GM19463 (cell line): ENCODE data around the gene GYPB.
"Not testable (repeated sequence)": the region's sequence is repeated elsewhere in the genome, so short reads cannot be mapped to it uniquely, and the experiment has no call there.

ENCODE experiments used
- ATAC-seq: cut with Tn5 transposase; IDR thresholded peaks from one replicate; pipeline ENCODE4 v1.9.1; 2021; ENCODE audit warnings: mild to moderate bottlenecking, moderate library complexity; ENCODE audit not compliant: unreplicated experiment

GYPB gene

GRCh38 chr4:144016057-144016605, 3.0 kb downstream of the GYPB start:
- not testable (repeated sequence) for ATAC-seq

GRCh38 chr4:144014808-144015207, 4.4 kb downstream of the GYPB start:
- no peak for ATAC-seq

GRCh38 chr4:144008602-144009001, 10.6 kb downstream of the GYPB start:
- not testable (repeated sequence) for ATAC-seq

- ATAC-seq, result not testable (repeated sequence)
These were observed 11.2 kb downstream of the GYPB start for GRCh38 chr4:144007960-144008359.

GRCh38 chr4:144006200-144006803, 12.9 kb downstream of the GYPB start:
- ATAC-seq, result not testable (repeated sequence)

GRCh38 chr4:144005558-144005953, 13.6 kb downstream of the GYPB start:
- not testable (repeated sequence) for ATAC-seq

GRCh38 chr4:144004868-144005557, 14.2 kb downstream of the GYPB start:
- not testable (repeated sequence) for ATAC-seq

- not testable (repeated sequence) for ATAC-seq
These were observed 15.3 kb downstream of the GYPB start for GRCh38 chr4:144003890-144004265.

GRCh38 chr4:144003205-144003889, 15.8 kb downstream of the GYPB start:
- ATAC-seq, result not testable (repeated sequence)

- ATAC-seq, result not testable (repeated sequence)
These were observed 18.7 kb downstream of the GYPB start for GRCh38 chr4:144000331-144000995.

- not testable (repeated sequence) for ATAC-seq
These were observed 23.0 kb downstream of the GYPB start for GRCh38 chr4:143996193-143996592.

GRCh38 chr4:143991761-143992160, 27.4 kb downstream of the GYPB start:
- ATAC-seq, result not testable (repeated sequence)

- ATAC-seq, result not testable (repeated sequence)
These were observed 28.5 kb downstream of the GYPB start for GRCh38 chr4:143990717-143991116.

GRCh38 chr4:143986180-143986579, 33.0 kb downstream of the GYPB start:
- ATAC-seq, result no peak

GRCh38 chr4:143980776-143981175, 38.4 kb downstream of the GYPB start:
- not testable (repeated sequence) for ATAC-seq

GRCh38 chr4:143975527-143975926, 43.7 kb downstream of the GYPB start:
- ATAC-seq, result not testable (repeated sequence)

- ATAC-seq, result not testable (repeated sequence)
These were observed 45.2 kb downstream of the GYPB start for GRCh38 chr4:143974021-143974420.

GRCh38 chr4:143961075-143961474, 58.1 kb downstream of the GYPB start:
- ATAC-seq, result no peak

- not testable (repeated sequence) for ATAC-seq
These were observed 63.9 kb downstream of the GYPB start for GRCh38 chr4:143955306-143955705.

- not testable (repeated sequence) for ATAC-seq
These were observed 67.7 kb downstream of the GYPB start for GRCh38 chr4:143951458-143951972.

- ATAC-seq, result not testable (repeated sequence)
These were observed 68.2 kb downstream of the GYPB start for GRCh38 chr4:143950967-143951366.
